GM18858 (cell line): ENCODE results near the gene USP7.

Source experiments
- ATAC-seq: cut with Tn5 transposase; IDR thresholded peaks from one replicate; pipeline ENCODE4 v1.9.1; 2021; ENCODE audit not compliant: unreplicated experiment

The USP7 gene

DNA sequence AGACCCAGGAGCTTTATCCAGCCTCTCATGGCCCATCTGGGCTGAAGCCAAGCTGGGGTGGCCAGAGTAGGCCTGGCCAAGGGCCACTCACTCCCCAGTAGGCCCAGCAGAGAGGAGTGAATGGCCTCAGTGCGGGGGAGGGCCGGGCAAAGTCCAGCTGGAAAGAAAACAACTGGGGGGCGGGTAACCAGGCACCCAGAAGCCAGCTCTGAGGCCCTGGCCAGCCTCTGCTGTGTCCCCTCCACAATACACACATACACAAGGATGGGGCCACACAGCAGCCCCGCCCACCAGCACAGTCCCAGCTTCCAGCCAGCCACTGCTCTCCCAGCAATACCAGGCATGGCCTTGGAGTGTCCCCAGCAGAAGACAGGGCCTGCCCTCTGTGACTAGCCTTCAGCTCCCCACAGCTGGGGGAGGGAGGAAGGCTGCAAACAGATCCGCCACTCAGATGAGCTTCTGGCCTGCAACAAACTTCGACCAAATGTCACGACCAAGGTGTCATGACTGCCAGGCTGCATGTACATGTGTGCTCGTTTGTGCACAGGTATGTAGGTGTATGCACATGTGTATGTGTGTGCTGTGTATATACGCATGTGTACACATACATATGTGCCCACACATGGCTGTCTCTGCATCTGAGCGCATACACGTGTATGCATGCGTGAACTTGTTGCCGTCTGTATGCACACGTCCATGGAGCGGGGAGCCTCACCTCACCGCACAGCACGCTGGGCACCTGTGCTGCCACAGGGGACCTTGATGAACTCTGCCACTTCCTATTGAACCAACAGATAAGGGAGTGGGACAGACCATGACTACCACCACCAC lies 99.9 kb downstream of the USP7 start:
- no peak for ATAC-seq

- ATAC-seq = no peak
Measured at GRCh38 chr16:8862309-8863130, 101.2 kb downstream of the USP7 start.

DNA sequence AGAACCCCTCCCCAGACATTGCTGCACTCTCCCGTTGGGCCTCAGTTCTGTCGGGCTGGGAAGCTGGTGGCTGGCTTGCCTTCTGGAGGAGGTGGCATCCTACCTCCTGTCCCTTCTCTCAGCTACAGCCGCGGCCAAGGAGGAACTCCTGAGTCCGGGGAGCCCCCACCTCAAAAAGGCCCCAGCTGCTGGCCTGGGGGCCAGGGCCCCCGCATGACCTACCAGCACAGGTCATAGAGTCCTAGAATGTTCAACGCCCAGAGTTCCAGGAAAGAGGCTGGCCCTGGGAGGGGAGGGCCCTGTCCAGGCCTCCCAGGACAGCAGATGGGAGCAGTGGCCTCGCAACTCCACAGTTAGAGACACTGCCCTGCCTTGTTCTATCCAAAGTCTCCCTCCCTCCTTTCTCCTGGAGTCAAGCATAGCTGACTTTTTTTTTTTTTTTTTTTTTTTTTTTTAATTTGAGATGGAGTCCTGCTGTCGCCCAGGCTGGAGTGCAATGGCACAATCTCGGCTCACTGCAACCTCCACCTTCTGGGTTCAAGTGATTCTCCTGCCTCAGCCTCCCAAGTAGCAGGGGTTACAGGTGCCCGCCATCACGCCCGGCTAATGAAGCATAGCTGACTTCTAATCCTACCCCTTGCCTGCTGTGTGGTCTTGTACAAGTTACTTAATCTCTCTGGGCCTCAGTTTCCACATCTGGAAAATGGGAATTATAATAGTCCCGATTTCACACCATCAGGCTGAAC lies 102.0 kb downstream of the USP7 start:
- no peak for ATAC-seq

GRCh38 chr16:8859913-8860881 lies 103.5 kb downstream of the USP7 start:
- ATAC-seq = no peak

DNA sequence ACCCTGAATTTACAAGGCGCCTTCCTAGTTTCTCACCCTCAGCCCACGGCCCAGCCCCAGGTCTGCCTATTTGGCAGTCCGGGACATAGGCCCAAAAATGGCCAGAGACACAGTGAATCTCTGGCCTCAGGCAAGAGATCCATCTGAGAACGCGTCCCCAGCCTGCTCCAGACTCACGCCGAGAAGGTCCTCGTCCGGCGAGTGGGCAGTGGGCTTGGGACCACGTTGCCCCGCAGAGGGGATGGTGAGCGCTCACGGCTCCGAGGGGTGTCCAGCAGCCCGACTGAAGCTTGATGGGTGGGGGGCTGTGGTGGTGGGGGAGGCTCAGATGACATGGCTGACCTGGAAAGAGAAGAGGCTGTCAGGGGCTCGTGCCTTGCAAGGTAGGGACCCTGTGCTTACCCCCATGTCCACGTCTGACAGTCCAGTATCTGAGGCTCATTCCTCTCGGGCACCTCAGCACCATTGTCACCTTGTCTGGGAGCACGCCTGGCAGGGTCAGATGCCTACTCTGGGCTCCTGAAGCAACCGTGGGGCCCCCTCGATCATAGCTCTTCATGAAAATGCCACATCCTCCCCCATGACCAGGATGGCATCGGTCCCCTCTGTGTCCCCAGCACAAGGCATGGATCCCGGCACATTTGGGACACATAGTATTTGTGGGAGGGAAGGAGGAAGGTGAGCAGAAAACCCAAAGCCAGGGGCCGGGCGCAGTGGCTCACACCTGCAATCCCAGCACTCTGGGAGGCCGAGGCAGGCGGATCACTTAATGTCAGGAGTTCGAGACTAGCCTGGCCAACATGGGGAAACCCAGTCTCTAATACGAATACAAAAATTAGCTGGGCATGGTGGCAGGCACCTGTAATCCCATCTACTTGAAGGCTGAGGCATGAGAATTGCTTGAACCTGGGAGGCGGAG lies 104.5 kb downstream of the USP7 start:
- ATAC-seq = no peak

GRCh38 chr16:8855972-8856371 lies 107.7 kb downstream of the USP7 start:
- ATAC-seq = no peak

DNA sequence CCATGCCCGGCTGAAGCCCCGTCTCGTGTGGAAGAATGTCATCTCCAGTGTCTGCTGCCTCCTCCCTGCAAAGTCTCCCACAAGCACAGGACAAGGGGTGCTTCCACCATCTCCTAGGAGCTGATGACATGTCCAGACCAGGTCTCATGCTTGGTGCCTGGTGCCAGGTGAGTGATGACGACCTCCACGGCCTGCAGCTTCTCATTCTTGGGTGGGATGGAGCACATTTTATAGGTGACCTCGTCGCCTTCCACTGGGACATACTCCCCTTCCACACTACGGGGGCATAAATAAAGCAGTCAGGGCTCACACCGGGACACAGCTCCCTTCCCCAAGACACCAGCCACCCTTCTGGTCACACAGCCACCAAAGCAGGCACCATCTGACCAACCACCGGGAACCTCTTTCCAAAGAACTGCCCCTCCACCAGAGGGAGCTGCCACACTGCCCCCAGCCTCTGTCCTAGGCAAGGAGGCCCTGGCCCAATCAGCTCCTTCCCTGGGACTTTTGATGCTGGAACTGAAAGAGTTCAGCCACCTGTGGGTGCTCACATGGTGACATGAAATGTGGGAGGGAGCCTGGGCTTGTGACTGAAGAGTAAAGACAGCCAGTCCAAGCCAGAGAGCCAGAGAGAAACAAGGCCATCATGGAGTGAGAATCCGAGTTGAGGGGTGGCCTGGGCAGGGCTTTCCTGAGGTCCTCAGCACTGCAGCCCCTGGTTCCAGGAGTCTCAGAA lies 108.5 kb downstream of the USP7 start:
- ATAC-seq = no peak

DNA sequence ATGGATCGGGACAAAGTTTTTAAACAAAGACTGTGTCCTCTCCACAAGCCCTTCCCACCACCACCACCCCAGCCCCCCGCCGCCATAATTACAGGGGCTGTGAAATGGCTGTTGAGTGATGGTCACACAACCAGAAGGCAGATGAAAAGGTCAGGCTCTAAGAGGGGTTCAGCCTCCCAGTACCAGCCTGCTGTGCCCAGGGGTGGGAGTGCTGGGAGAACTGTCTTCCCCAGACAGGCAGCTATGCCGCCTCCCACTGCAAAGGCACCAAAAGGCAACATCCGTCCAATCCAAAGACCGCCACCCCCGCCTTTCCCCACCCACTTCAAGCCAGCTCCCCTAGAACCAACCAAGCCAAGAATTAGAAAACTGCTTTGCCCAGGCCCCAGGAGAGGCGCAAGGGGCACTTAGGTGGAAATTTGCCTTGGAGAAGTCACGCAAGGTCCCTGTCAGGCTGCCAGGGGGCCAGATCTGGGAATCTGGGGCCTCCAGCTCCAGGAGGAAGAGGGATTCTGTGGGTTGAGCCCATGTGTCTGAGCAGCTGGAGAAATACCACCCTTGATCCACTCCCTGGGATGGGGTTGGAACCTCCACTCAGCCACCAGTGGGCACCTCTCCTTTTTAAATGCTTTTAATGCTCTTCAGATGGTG lies 109.3 kb downstream of the USP7 start:
- no peak for ATAC-seq

GRCh38 chr16:8853611-8854010 lies 110.1 kb downstream of the USP7 start:
- no peak for ATAC-seq

DNA sequence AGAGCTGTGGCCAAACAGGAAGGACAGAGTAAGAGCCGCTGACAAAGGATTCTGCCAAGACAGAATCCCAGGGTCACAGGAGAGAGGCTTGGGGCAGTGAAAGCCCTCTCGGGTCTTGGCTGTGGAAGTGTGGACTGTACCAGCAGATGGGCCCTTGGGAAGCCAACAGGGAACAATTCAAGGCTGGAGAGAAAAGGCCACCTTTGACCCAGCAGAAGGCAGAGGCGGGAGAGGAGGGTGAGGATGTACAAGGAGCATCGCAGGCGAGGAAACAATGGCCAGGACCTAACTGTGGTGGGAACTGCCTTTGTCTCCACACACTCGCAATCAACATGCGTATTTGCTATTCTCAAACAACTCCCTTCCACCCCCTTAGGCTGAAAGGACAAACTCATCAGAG lies 110.6 kb downstream of the USP7 start:
- no peak for ATAC-seq

DNA sequence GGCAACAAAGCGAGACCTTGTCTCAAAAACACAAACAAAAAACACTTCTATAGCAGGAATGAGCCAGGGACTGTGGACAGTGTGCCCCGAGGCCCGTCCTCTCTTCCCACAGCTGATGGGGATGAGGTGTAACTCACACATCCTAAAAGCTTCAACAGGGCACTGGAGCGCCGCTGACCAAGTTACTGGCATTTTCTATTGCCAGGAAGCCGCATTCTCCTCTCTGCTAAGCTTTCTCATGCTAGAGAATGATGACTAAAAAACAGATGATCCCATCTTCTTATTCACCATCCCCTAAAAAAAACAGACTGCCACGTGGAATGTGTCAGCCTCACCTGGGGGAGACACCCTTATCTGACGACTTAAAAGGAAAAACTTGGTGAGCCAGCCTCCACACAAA lies 111.2 kb downstream of the USP7 start:
- ATAC-seq = no peak

- no peak for ATAC-seq
Measured at GRCh38 chr16:8851761-8852403, 111.8 kb downstream of the USP7 start.

DNA sequence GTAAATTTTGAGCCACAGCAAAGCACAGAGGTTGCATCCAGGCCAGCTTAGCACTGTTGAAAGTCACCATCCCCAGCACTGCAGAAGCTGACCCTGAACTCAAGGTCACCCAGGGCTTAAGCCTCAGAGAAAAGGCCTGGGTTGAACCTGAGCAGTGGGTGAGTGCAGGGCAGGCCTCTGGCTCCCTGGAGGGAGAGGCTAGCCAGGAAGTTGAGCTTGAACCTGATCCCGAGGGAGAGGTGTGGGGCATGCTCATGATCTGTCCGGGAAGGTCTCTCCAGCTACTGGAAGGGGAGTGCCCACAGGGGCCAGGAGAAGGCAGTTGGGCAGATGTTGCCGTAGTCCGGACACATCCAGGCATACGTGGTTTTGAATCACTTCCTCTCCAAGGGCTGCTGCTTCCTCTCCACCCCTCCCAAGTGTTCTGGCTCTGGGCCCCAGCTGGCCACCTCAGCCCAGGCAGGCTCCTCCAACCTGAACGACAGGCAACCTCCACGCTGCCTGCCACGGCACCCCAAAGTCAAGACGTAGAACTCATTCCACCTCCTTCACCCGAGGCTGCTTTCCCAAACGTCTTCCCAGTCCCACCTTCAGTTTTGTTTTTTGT lies 113.3 kb downstream of the USP7 start:
- no peak for ATAC-seq

DNA sequence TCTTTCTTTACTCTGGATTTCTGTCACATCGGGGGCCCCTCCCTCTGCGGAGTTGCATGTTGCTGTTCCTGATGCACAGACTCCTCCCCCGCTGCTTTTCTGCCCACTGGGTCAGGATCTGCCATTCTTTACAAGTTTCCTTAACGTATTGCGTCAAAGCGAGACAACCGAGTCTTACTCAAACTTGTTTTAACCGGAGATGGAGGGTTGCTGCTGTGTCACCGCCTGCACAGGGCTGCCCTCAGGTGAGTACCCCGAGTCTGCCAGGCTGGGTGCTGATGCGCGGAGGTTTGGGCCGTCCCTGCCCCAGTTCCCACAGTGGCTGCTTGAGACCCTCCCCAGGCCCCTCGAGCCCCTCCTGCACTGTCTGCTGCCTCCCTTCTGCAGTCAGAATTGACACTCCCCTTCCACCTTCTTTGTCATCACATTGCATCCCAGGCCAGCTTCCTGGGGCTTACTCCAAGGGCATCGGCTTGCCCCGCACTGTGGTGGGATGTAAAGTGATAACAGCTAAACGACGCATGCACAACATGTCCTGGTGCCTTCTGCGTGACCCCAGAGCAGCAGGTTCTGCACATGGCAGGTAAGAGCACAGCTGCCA lies 114.2 kb downstream of the USP7 start:
- ATAC-seq = no peak

- ATAC-seq = no peak
Measured at GRCh38 chr16:8848939-8849391, 114.7 kb downstream of the USP7 start.

DNA sequence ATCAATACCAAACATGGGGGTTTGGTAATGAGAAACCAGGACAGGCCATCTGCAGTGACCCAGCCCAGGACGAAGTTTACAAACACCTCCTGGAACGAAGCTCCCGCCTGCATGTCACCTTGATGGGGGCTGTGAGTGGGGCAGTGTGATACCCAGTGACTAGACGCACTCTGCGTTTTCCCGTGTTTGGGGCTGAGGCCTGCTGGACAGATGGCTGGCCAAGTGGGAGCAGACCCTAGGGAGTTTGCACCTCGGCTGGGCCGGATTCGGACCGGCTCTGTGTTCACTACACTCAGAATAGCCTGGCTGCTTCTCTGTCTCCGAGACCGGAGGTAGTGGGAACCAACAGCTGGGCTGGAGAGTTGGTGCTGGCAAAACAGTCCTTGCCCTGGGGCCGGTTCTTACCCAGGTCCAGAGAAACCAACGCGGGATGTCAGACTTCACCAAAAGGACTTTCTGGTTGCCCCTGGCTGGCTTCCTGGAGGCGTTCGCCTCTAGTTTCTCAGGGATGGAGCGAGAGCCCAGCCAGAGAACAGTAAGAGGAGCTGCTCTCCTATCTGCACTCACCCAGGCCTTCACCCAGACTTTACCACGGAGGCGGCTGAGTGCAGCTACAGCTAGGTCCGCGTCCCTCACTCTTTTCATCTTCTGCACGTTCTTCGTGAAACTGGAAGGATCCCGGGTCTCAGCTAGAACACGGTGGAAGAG lies 115.3 kb downstream of the USP7 start:
- ATAC-seq = no peak
